SU-DHL-6 (cell line): Measurements from ENCODE around the gene ACOT12.

Experiments used
- EZH2phosphoT487 ChIP-seq: fragments of 200-600 bp; sonication (generic), shearing (Covaris generic); conservative IDR thresholded peaks from 2 replicates; pipeline ENCODE4 v1.6.1; 2018; ENCODE audit warnings: mild to moderate bottlenecking, antibody characterized with exemption, low read length, moderate library complexity, mixed read lengths
- TF ChIP-seq, protein P1 (sequence below): fragments of 200-600 bp; sonication (generic); IDR thresholded peaks from one replicate; pipeline ENCODE4 v1.5.1; 2017; ENCODE audit warnings: antibody characterized with exemption, mild to moderate bottlenecking, low read length, moderate library complexity; ENCODE audit not compliant: insufficient read depth, poor library complexity, severe bottlenecking

DNA sequence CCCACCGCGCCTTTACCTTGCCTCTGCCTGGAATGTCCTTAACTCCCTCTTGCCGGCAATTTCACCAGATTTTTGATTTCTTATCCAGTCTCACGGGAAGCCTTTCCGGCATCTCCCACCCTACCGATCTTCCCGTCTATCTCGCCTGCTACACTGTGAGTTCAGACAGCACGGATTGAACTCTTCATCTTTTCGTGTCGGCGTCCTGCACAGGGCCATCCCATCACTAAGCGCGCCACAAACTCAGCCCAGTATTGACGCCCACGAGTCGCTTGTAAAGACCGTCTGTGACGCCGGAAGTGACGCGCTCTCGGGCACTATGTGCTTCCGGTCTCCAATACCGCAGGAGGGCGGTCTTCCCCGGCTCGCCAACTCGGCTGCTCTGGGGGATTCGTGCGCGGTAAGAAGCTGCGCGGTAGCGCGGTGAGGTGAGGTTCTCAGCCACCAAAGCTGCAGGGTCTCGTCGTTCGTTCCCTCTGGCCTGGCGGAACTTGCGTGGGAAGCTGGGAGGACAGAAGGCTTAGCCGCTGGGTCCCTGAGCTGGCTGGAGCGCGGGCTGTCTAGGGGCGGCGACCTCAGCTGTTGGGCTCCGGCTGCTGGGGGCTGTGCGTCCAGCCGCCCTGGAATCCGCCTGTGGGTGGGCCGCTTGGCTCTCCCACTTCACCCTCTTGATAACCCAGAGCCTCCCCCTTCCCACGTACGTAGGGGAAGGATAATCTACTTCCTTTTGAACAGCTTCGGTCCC is 92.5 kb downstream of the ACOT12 start, which contains the start of gene ZCCHC9:
- TF ChIP-seq, protein P1, sequence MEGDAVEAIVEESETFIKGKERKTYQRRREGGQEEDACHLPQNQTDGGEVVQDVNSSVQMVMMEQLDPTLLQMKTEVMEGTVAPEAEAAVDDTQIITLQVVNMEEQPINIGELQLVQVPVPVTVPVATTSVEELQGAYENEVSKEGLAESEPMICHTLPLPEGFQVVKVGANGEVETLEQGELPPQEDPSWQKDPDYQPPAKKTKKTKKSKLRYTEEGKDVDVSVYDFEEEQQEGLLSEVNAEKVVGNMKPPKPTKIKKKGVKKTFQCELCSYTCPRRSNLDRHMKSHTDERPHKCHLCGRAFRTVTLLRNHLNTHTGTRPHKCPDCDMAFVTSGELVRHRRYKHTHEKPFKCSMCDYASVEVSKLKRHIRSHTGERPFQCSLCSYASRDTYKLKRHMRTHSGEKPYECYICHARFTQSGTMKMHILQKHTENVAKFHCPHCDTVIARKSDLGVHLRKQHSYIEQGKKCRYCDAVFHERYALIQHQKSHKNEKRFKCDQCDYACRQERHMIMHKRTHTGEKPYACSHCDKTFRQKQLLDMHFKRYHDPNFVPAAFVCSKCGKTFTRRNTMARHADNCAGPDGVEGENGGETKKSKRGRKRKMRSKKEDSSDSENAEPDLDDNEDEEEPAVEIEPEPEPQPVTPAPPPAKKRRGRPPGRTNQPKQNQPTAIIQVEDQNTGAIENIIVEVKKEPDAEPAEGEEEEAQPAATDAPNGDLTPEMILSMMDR, result no peak
- no peak for TF ChIP-seq EZH2phosphoT487
